Measurements from ENCODE around the gene TIMM17B.
A peak's percentile ranks its signal among the peaks of the same experiment; 100 is the strongest.

Gene TIMM17B

DNA sequence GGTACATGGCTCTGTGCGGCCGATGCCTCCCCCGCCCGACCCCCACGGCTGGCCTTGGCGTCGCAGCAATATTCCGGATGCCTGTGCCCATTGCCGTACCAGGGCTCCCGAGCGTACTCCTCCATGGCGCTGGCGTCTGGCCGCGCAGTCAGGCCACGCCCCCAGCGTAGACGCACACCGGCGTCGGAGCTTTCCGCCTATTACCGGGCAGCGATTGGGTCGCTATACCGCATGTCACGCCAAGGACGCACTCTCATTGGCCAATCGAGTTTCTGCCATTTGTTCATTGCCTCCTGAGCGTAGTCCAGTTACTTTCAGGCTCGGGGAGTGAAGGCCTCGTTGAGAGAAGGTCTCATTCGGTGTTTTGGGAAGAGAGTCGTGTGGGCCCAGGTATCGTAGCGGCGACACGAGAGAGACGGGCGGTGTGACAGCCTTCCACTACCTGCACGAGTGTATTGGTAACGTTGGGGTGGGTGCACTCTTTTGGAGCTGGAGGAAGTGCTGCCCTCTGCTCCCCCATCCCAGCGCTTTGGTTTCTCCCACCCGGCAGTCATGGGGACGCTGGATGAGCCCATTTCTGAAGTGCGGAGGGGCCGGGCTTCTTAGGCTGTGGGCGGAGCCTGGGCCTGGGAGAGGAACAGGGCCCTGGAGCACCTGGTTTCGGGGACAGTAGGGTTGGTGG, at the start of gene TIMM17B, which contains the start of gene PQBP1:
TIMM17B (minus strand) TSS at position 144 of the 682 bp plus-strand sequence; CDS start at position 125, 19 bp downstream.
PQBP1 (plus strand) TSS at position 306 of the 682 bp plus-strand sequence. CDS start 580 bp downstream, outside the sequence.
- DNase-seq, result peak; percentile 90

DNA sequence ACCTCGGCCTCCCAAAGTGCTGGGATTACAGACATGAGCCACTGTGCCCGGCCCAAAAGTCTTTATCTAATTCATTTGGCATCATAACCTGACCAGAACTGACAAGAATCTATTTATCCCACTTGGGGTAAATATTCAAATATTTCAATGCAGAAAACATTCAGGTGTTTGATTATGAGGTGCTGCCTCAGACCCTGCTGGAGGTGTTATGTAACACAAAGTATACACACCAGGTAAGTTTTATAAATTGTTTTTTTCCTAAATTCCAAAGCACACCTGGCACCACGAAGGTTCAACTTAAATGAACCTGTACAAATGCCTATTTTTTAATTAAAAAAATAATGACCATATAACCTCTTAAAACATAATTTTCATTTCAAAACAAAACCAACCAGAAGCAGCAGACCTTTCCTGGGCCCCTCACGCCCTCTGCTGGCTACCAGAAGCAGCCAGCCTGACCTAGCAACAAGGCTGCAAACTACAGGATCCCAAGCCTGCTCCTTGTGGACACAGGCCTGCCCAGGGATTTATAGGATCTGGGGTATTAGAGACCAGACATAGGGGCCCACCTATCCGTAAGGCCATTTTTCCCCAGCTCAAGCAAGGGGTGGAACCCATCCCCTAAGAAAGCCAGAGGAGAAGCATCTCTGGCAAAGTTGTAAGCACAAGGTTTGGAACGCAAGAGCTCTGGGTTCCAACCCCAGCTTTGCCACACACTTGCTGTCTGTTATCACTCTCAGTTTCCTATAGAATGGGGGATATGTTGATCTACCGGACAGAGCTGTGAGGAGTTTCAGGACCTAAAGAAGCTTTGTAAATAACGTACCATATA, 48.2 kb upstream of the TIMM17B start:
- DNase-seq, result no peak

DNA sequence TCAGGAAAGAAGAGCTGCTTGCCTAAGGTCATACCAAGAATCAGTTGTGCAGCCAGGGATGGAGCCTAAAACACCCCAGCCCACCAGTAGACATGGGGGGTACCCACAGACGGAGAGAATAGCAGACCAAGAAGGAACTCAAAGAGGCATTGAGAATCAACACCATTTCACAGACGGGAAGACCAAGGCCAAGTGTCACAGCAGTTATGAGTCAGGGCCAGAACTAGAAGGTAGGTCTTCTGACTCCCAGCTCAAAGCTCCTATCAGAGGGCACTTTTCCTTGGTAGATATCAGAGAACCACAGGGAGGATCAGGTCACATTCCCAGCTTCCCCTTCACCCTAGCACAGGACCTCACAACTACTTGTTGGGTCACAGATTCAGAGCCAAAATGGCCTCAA, 45.3 kb upstream of the TIMM17B start:
- DNase-seq, result no peak

DNA sequence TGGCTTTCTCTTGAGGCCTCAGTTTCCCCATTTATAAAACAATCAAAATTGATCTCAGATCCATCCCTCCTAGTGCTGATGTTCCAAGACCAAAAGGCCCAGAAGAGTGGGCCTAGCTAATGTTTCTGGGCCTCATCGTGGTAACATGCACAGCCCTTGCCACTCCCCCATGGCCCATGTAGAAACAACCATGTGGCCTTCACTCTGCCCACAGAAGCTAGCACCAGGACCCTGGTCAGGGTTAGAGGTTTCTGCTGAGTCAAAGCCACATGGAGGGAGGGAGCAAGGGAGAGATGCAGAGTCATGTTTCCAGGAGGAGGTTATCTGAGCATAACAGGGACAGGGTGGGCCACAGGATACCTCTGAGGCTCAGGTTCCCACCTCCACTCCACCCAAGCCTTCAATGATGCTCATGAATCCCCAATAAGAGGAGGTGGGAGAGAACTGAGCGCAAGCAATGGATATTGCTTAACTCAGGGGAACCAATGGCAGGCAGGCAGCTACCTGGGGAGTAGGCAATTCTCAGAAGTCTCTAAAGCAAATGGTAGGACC, 42.9 kb upstream of the TIMM17B start:
- no peak for DNase-seq

DNA sequence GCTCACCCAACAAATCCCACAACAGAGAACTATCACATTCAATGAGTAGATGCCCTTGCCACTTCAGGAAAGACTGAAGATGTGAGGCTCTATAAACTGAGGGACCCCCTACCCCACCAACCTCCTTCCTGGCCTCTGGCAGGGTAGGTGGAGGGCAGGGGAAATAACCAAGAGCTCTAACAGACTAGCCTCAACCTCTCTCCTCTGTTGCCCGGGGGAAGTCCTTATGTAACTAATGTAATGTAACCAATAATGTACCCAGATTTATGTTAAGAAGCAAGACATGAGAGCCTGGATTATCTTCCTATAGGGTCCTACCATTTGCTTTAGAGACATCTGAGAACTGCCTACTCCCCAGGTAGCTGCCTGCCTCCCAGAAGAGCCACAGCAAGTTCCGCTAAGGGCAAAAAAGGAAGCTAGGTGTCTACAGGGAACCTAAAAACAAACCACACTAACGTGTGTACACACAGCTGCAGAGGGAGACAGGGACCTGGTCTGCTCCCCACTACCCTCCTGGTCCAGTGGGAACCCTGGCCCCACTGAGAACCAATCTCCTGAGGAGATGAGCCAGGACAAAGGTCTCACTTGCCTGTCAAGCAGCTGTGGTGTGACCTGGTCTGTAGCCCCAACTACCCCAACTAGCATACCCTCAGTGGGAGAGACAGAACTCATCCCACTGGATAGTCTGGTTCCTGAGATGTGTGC, 42.1 kb upstream of the TIMM17B start:
- DNase-seq, result no peak

DNA sequence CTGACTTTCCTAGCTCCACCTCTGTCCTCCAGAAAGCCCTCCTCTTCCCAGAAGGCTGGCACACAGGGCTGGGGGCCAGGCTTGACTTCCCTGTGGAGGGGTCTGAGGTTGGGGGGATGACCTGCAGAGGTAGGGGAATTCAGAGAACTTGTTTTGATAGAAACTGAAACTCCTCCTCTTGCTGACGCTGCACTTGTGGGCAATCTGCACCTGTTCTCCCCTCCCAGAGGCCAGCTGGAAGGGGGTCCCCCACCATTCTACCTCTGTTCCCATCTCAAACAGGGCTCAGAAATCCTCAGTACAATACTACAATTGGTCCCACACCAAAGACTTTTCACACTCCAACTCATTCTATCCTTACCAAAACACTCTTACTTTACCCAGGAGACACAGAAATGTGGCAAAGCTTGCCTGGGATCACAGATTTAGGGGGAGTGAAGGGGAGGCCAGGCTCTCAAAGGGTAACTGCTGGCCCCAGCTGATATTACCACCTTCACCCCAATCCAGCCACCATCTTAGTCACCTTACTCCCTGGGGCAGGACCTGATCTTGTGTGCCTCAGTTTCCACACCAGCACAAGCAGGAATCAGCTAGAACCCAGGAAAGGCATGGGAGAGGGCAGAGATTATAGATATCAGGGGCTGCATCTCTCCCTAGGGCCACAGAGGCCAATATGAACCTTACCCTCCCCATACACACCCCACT, 41.3 kb upstream of the TIMM17B start:
- no peak for DNase-seq

DNA sequence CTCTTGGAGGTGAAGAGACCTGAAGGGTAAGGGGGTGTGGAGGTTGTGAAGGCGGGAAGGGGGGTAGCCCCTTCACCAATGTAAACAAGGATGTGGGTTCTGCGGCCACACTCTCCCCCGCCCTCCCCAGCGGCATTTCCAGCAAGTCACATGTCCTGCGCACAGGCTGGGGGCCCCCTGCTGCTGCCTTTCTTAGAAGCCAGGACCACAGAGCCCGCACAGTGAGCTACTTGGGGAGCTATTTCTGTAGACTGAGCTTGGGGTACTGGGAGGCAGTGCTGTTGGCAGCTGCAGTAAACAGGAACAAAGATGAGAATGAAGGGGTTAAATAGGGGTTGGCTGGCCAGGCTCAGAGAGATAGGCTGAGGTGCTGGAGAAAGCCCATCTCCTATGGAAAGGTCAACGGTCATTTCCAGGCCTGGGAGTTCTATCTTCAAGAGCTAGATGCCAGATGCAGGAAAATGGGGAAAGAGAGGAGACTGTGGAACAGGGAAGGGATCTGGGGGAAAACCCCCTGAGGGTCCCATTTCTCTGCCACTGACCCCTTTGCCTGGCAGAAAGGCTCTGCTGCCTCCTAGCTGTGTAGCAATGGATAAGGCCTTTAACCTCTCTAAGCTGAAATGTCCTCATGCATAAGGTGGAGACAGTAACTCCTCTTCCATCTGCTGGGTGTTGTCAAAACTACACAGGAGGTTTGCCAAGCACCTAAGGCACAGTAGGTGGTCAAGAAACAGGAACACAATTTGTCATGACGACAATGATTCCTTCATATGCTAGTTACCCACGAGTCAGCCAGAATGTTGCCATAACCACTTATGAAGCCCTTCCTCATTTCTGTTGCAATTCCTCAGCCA, 39.7 kb upstream of the TIMM17B start:
- DNase-seq, result peak; percentile 62

DNA sequence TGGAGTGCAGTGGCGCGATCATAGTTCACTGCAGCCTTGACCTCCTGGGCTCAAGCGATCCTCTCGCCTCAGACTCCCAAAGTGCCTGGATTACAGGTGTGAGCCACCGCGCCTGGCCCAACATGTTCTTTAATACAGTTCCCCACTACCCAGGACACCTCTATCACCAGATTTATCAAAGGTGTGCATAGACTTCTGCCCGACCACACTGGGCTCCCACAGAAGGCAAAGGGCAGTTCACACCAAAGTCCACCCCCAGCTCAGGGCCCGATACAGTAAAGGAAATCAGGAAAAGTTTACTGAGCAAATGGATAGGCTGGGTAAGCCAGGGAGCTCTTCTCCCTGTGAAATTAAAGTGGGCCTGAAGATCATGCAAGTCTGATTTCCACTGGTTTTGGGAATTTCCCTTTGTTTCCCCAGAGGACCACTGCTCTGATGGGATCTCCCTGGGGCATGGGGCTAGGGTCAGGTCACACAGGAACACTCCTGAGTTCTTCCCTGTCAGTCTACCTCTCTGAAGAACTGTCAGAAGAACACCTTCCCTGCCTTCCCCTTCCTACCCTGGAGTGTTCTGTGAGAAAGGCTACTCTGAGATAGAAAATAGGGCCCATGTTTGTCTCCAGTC, 39.0 kb upstream of the TIMM17B start:
- no peak for DNase-seq

DNA sequence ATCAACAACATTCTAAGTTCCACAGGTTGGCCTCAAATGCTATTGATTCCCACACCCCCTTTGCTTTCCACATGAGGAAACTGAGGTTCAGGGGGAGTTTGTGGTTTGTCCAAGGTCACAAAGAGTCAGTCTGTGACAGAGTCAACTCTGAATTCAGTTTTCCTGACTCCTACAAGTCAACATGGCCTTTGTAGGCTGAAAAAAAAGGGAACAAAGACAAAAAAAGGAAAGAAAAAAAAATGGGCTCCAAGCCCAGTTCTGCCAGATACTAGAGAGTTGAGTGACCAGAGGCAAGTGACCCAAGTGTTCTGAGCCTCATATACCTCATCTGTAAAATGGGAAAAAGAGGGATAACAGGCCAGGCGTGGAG, 37.7 kb upstream of the TIMM17B start:
- no peak for DNase-seq

DNA sequence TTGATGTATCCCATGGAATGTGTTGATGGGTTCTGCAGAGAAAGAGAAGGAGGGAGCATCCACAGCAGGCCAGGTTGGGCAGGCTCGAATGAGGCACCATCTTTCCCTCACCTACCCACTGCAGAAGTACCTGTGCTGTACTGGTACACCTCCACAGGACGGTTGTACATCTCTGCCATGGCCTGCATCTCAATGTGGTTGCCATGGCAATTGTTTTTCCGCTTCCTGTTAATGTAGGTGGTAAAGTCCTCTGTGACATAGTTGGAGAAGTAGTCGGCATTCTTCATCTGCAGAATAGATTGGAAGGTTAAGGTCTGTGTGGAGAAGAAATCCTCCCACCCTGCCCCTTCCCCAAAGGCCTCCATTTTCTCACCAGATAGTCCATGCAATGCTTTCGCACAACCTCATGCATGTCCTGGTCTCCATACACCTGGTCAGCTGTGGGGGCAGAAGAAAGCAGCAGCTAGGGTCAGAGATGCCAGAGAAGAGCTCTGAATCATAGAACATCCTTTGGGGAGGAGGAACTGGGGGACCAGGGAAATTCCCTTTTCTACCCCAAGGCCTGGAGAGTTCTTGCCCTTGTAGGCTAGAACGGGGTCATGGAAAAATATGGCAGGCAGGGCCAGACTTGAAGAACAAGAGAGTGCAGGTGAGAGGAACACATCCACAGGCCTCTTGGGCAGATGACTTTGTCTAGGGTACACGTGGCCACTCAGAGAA, 37.2 kb upstream of the TIMM17B start:
- DNase-seq, result no peak

DNA sequence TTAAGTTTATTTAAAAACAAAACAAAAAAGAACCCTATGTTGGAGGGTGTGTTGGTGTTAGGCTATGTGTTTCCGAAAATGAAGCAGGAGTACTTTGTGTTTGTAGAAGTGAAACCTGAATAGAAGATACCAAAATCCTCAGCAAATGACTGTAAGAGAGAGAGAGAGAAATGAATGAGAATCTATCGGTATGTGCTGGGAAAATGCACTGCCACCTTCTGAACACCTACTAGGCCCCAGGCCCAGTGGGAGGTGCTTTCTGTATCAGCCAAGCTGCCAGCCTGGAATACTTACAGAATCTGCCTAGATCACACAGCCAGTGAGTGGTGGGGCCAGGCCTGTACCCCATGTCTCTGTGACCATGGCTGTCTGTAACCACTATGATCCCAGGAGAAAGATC, 36.2 kb upstream of the TIMM17B start:
- no peak for DNase-seq

DNA sequence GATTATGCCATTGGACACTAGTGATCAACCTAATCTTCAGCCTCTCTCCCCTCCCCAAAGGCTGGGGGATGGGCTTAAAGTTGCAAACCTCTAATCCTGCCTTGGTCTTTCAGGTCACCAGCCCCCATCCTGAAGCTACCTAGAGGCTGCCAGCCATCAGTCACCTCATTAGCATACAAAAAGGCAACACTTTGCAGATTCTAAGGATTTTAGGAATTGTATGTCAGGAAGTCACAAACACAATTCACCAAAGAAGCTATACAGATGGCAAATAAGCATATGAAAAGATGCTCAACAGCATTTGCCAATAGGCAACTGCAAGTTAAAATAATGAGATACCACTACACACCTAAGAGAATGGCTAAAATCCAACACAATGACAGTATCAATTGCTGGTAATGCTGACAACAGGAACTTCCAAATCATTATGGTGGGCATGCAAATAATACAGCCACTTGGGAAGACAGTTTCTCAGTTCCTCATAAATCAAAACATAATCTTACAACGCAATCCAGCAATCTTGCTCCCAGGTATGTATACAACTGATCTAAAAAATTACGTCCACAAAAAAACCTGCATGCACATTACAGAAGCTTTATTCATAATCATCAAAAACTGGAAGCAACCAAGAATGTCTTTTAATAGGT, 30.3 kb upstream of the TIMM17B start:
- DNase-seq, result no peak

DNA sequence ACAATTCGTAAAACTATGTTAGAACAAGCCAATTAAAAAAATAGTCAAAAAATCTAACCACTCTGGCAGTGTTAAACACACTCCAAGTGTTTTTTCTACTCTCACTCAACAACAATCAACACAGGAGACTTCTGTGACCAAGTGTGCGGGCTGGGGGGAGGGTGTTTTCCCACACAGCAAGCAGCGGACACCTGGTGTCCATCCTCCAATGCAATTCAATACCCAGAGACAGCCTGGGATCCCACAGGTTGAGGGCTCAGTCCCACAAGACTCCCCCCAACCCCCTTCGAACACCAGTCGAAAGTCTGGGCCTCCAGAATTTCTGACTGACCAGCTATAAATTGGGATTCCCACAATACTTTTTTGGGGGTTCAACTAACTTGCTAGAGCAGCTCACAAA, 29.6 kb upstream of the TIMM17B start:
- no peak for DNase-seq

DNA sequence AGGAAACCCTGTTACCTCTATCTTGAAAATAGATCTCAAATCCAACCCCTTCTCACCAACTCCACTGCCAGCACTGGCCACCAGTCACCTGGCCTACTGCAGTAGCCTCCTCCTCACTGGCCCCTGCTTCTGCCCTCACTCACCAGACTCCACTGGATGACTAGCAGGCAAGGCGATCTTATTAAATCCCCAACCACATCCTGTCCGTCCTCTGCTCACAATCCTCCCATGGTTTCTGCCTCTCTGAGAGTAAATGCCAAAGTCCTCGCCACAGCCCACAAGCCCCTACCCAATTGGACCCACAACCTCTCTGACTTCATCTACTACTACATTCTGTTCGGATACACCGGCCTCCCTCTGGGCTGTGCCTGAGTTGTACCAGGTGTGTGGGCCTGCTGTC, 26.7 kb upstream of the TIMM17B start:
- no peak for DNase-seq

DNA sequence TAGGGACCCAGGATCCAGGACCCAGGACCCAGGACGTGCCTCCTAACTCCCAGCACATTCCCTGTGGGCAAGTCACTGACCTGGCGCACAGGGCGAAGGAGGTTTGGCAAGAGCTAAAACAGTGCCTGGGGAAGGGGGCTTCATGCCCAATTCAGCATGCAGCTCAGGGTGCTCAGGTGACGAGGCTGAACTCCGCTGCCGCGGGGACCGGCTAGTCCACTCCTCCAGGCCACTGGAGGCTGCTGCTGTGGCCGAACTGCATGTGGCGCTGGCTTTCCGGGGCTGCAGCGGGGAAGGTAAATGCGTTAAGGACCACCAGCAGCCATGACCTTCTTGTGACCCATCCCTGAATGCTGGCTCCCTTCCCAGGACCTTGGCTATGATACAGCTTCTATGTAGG, 26.2 kb upstream of the TIMM17B start:
- no peak for DNase-seq

DNA sequence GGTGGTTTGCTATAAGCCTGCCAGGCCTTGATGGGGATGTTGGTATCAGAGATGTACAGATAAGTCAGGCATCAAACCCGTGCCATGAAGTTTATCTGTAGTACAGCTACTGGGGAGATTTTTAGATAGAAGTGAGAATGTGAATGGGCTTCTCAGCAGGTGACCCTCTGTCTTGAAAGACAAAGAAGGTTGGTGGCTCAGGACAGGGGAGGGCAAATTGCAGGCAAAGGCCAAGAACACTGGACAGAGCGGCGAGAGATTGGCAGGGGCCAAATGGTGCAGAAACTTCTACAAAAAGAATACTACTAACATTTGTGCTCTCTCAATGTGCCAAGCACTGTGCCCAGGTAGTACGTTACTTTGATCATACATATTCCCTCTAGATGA, 23.1 kb upstream of the TIMM17B start:
- DNase-seq, result no peak

DNA sequence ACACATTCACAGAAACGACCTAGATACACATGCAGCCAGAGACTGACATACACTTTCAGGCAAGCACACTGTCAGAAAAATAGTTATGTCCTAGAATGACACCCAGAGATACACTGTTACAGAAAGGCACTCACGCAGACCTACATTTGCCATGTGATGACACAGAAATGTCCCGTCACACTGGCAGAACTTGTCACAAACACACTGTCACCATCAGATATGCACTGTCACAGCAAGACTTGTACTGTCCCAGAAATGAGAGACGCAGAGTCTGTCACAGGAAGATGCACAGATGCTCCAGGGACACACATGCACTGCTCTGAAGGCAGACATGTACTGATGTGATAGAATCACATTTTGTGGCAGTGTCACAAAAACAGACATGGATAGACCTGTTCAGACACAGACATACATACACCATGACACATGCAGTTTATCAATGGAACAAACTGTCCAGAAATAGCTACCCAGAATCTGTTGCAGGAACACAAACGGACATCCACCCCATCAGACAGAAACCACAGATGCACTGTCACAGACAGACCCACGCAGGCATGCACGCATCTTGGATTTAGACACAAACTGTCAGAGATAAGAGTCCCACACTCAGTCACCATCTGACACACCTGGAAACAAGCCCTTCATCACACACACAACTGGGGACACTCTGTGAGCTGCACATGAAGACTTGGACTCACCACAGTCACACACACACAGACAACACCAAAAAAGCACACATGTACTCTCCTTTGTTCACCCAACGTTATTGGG, 22.6 kb upstream of the TIMM17B start:
- DNase-seq, result no peak

DNA sequence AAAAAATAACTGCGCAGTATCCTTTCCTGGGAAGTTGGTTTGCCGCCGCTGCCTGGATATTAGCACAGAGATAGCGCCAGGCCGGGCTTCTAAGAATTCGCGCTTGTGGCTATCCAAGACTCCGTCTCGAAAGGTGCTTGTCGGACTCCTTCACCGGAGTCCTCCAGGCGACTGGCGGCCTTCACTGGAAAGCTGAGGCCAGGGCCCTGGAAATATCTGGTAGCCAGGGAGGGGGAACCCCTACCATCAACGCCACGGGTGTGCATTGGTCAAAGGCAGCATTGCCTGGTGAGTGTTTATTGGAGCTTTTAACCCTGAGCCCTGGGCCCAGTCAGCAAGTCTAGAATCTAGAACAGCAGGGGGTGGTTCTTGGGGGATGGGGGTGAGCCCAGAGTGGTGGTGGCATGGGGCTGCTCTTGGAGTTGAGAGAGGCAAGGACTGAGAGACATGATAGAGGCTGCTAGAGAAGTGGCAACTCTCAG, 21.8 kb upstream of the TIMM17B start:
- DNase-seq, result no peak

Data from GDM1 (cell line).